ENCODE data around the gene TMEM151B. TPM values are rescaled to one million over a fixed set of nuclear protein-coding genes. Genes with fewer than 3 reads are reported as not detected.

TMEM151B gene
- total and polyA plus RNA-seq, 9 of the 15 experiments (the other 6 are each of a cell fraction or from before 2014, with no cell fraction given) = not detected

DNA sequence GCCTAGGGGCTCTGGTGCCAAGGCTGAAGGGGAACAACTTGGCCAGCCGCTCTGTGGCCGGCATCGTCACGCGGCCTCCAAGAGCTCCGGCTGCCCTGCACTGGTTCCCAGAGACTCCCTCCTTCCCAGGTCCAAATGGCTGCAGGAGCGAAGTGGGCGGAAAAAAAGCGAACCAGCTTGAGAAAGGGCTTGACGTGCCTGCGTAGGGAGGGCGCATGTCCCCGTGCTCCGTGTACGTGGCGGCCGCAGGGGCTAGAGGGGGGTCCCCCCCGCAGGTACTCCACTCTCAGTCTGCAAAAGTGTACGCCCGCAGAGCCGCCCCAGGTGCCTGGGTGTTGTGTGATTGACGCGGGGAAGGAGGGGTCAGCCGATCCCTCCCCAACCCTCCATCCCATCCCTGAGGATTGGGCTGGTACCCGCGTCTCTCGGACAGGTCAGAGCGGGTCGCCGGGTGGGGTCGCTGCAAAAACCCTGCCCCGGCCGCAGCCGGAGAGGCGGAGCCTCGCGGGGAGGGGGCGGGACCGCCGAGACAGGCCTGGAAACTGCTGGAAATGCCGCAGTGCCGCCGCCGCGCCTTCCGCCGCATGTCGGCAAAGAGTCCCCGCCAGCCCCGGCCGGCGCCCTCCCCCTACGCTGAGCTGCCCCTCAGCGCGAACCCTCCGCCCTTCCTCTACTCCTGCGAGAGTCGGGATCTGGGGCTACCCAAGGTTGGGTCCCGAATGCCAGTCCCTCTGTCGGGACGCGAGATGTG, 24.2 kb upstream of the TMEM151B start (continued):
- TF ChIP-seq FOXA3 (CRISPR knock-in tag; conservative IDR thresholded peaks at IDR 0.05 in 1 of 2, IDR thresholded peaks at IDR 0.05 in 1 of 2) (peak in 1 of 2 experiments; percentile 56; a peak in 1 of 4 replicates), ZNF384 (IDR thresholded peaks at IDR 0.05; ENCODE audit: low read depth, low read length) (0 out of 2 replicates have a peak, but pooled peaks have one; percentile 15), ZNF174 (CRISPR knock-in tag; IDR thresholded peaks at IDR 0.05) (no peak), NR2C2 (CRISPR knock-in tag; IDR thresholded peaks at IDR 0.05) (peak; percentile 65; the same call in 1 of the 2 replicates), NR2C2 (tag; IDR thresholded peaks at IDR 0.05) (peak; percentile 69; the same call in 1 of the 2 replicates), ZNF695 (CRISPR knock-in tag; IDR thresholded peaks at IDR 0.05) (no peak), POLR2AphosphoS5 (IDR thresholded peaks at IDR 0.05; ENCODE audit: control insufficient read depth, insufficient read depth, low read depth, low read length) (no peak), L3MBTL2 (IDR thresholded peaks at IDR 0.05) (peak; percentile 30; the same call in 1 of the 2 replicates), SRSF1 (IDR thresholded peaks at IDR 0.05; ENCODE audit: low read depth, low read length) (no peak), GABPB1 (CRISPR knock-in tag; IDR thresholded peaks at IDR 0.05) (peak; percentile 38; the same call in 1 of the 2 replicates), ZNF134 (CRISPR knock-in tag; conservative IDR thresholded peaks at IDR 0.05) (no peak), ZNF217 (CRISPR knock-in tag; IDR thresholded peaks at IDR 0.05) (no peak), GABPB2 (CRISPR knock-in tag; conservative IDR thresholded peaks at IDR 0.05) (no peak), NFIX (CRISPR knock-in tag; IDR thresholded peaks at IDR 0.05; ENCODE audit: low read depth) (no peak), KLF16 (IDR thresholded peaks at IDR 0.05) (no peak), NR2C1 (IDR thresholded peaks at IDR 0.05) (no peak), NR2C1 (tag; IDR thresholded peaks at IDR 0.05) (no peak), ZZZ3 (IDR thresholded peaks at IDR 0.05) (no peak)
- TF ChIP-seq, protein P1, sequence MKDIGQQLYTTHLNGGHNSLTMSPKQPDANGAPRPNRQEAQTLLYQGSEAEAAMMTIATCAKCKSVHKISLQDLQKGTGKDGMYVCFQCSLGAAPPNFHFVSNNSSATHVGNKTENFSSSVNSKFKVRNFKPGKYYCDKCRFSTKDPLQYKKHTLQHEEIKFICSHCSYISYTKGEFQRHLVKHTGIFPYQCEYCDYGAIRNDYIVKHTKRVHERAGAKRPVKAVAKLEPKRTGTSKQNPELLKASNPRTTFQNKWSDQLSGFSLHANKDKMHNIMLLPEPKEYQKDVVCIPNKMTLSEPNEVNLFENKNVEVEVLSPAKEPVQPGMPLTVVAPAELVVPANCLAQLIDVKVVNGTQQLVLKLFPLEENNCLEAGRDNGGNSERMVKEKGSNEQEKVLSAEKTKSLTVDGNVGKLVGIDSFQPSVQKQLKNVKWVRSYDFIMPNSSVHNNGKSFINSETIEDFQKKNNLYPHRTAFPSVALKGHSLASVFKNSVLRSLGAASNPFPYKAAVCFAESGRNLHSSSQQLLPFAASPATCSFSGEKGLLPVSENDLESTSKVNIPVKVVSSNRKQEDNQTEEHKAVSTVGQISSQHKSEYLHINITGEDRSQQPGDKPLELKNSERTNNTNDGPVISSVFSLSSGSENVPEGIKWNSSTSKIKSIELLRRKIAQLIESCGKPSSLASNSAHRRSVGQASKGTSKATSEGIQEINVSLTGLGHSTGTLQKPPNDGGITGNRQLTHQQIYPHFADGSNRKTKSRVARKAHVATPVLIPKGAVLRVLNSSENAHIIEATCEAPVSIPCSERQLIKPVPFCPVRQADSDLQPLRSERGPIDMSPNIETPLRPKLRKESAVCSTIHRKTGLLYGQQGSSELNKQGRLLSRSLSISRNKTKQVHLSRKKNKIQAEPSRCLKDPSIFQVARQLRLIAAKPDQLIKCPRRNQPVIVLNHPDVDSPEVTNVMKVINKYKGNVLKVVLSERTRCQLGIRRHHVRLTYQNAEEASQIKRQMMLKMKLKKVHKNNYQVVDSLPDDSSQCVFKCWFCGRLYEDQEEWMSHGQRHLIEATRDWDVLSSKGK (CRISPR knock-in tag; IDR thresholded peaks at IDR 0.05) = no peak
- TF ChIP-seq, protein P2, sequence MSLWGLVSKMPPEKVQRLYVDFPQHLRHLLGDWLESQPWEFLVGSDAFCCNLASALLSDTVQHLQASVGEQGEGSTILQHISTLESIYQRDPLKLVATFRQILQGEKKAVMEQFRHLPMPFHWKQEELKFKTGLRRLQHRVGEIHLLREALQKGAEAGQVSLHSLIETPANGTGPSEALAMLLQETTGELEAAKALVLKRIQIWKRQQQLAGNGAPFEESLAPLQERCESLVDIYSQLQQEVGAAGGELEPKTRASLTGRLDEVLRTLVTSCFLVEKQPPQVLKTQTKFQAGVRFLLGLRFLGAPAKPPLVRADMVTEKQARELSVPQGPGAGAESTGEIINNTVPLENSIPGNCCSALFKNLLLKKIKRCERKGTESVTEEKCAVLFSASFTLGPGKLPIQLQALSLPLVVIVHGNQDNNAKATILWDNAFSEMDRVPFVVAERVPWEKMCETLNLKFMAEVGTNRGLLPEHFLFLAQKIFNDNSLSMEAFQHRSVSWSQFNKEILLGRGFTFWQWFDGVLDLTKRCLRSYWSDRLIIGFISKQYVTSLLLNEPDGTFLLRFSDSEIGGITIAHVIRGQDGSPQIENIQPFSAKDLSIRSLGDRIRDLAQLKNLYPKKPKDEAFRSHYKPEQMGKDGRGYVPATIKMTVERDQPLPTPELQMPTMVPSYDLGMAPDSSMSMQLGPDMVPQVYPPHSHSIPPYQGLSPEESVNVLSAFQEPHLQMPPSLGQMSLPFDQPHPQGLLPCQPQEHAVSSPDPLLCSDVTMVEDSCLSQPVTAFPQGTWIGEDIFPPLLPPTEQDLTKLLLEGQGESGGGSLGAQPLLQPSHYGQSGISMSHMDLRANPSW (CRISPR knock-in tag; IDR thresholded peaks at IDR 0.05) = no peak
- TF ChIP-seq, protein P3, sequence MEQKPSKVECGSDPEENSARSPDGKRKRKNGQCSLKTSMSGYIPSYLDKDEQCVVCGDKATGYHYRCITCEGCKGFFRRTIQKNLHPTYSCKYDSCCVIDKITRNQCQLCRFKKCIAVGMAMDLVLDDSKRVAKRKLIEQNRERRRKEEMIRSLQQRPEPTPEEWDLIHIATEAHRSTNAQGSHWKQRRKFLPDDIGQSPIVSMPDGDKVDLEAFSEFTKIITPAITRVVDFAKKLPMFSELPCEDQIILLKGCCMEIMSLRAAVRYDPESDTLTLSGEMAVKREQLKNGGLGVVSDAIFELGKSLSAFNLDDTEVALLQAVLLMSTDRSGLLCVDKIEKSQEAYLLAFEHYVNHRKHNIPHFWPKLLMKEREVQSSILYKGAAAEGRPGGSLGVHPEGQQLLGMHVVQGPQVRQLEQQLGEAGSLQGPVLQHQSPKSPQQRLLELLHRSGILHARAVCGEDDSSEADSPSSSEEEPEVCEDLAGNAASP (IDR thresholded peaks at IDR 0.05) = no peak

Data from K562 (cell line).